Type B pancreatic cell (in vitro differentiated cells): Measurements from ENCODE around the gene CLEC3B. TPM values are rescaled to one million over a fixed set of nuclear protein-coding genes. Genes with fewer than 3 reads are reported as not detected.
"Not testable (repeated sequence)": the region's sequence is repeated elsewhere in the genome, so short reads cannot be mapped to it uniquely, and the experiment has no call there.

Experiments
- DNase-seq: peaks from one replicate; pipeline ENCODE4 v3.0.0; 2021; ENCODE audit warnings: mixed read lengths; ENCODE audit not compliant: unreplicated experiment; ENCODE audit errors: extremely low spot score
- H3K27ac Mint-ChIP-seq: 2 replicates; pipeline ENCODE4 v1.8.0; 2021; ENCODE audit warnings: mild to moderate bottlenecking, mixed read lengths
- H3K27me3 Mint-ChIP-seq: 2 replicates; pipeline ENCODE4 v1.8.0; 2021; ENCODE audit warnings: mixed read lengths
- H3K36me3 Mint-ChIP-seq: 2 replicates; pipeline ENCODE4 v1.8.0; 2021; ENCODE audit warnings: mixed read lengths
- H3K4me1 Mint-ChIP-seq: one replicate; pipeline ENCODE4 v1.8.0; 2021; ENCODE audit warnings: mixed read lengths; ENCODE audit not compliant: unreplicated experiment
- H3K4me3 Mint-ChIP-seq: 2 replicates; pipeline ENCODE4 v1.8.0; 2021; ENCODE audit warnings: mild to moderate bottlenecking, mixed read lengths
- H3K9me3 Mint-ChIP-seq: 2 replicates; pipeline ENCODE4 v1.8.0; 2021; ENCODE audit warnings: mixed read lengths
- total RNA-seq: library from RNA; stranded (reverse); gene quantifications from 2 replicates; pipeline ENCODE4 v1.2.1, GENCODE V29; 2021; ENCODE audit warnings: low replicate concordance
- TF ChIP-seq, protein P1 (sequence below): fragments of 200-600 bp; sonication (generic); conservative IDR thresholded peaks from 2 replicates; pipeline ENCODE4 v1.5.0; 2021; ENCODE audit warnings: antibody characterized with exemption, mild to moderate bottlenecking

The CLEC3B gene
- total RNA-seq, 1 donor from 2014 or later, result 1.2 TPM

DNA sequence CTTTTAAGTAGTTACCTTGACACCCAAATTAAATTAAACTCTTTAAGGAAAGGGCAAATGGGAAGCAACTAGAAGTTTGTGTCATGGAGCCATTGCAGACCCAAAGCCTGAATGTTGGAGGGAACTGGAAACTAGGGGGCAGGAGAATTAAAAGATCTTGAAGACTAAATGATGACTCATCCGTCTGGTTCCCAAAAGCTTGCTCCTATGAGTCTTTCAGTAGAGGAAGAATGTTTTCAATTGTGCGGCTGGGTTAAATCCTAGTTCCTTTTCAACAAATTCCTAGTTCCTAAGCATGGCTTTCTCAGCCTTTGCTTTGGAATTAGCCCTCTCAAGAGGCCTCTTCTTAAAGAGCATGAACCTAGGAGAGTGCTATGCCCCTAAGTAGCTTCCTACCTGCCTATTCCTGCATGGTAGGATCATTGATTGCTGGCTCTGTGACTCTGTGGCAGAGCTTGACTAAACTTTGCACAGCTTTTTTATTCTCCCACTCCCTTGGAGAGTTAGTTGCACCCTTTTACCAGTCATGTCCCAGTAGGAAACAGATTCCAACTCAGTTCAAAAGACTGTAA, 17.7 kb downstream of the CLEC3B start:
- no peak overlapping the region for H3K27ac Mint-ChIP-seq
- H3K4me3 Mint-ChIP-seq, result no peak overlapping the region
- H3K9me3 Mint-ChIP-seq, result no peaks in the 10 kb centered on the region
- TF ChIP-seq, protein P1, sequence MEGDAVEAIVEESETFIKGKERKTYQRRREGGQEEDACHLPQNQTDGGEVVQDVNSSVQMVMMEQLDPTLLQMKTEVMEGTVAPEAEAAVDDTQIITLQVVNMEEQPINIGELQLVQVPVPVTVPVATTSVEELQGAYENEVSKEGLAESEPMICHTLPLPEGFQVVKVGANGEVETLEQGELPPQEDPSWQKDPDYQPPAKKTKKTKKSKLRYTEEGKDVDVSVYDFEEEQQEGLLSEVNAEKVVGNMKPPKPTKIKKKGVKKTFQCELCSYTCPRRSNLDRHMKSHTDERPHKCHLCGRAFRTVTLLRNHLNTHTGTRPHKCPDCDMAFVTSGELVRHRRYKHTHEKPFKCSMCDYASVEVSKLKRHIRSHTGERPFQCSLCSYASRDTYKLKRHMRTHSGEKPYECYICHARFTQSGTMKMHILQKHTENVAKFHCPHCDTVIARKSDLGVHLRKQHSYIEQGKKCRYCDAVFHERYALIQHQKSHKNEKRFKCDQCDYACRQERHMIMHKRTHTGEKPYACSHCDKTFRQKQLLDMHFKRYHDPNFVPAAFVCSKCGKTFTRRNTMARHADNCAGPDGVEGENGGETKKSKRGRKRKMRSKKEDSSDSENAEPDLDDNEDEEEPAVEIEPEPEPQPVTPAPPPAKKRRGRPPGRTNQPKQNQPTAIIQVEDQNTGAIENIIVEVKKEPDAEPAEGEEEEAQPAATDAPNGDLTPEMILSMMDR, result no peak
- no peaks in the 10 kb centered on the region for H3K36me3 Mint-ChIP-seq
- H3K27me3 Mint-ChIP-seq, result peaks cover 8% of the 10 kb centered on the region
- H3K4me1 Mint-ChIP-seq, result no peaks in the 10 kb centered on the region
- DNase-seq, result no peak

DNA sequence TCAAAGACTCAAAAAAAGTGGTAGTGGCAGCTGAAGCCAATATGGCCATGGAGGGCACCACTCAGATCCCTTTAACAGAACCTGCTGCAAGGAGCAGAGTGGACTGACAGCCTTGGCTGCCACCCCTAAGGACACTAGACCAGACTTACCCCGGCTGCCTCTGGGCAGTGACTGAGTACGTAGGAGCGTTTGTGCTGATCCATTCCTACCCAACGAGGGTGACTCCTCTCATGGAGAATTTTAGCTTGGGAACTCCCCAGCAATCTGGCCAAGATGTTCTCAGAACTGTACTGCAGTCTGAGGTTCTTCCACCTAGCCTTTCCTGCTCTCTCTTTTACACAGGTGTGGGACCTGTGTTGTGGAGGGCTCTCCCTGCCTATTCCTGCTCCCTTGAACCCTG, 22.1 kb downstream of the CLEC3B start:
- TF ChIP-seq, protein P1, result no peak
- peaks cover 18% of the 10 kb centered on the region for H3K27me3 Mint-ChIP-seq

DNA sequence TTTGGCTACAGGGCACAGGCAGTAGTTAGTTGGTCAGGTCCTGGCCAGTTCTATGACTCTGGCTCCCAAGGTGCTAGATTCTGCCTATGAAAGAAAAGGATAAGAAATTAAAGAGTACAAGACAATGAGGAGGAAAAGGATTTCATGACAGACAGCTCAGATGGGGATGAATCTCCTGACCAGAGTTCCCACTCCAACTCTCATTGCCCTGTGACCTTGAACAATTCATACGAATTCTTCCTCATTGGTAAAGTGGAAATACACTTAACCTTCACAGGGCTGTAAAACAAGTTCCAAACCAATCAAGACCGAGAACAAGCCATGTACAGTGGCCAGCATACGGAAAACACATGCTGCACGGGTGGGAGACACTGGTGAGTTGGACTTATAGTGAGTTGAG, 23.7 kb downstream of the CLEC3B start:
- TF ChIP-seq, protein P1, result no peak
- DNase-seq, result no peak
- Mint-ChIP-seq H3K4me1 (no peaks in the 10 kb centered on the region), H3K27ac (no peak overlapping the region), H3K4me3 (no peak overlapping the region), H3K36me3 (no peaks in the 10 kb centered on the region), H3K27me3 (peaks cover 18% of the 10 kb centered on the region), H3K9me3 (no peaks in the 10 kb centered on the region)

More for the DNA sequence above, 22.1 kb downstream of the CLEC3B start:
- H3K27ac Mint-ChIP-seq, result no peak overlapping the region
- no peak overlapping the region for H3K4me3 Mint-ChIP-seq
- no peak for DNase-seq
- H3K4me1 Mint-ChIP-seq, result no peaks in the 10 kb centered on the region
- H3K36me3 Mint-ChIP-seq, result no peaks in the 10 kb centered on the region
- H3K9me3 Mint-ChIP-seq, result no peaks in the 10 kb centered on the region

DNA sequence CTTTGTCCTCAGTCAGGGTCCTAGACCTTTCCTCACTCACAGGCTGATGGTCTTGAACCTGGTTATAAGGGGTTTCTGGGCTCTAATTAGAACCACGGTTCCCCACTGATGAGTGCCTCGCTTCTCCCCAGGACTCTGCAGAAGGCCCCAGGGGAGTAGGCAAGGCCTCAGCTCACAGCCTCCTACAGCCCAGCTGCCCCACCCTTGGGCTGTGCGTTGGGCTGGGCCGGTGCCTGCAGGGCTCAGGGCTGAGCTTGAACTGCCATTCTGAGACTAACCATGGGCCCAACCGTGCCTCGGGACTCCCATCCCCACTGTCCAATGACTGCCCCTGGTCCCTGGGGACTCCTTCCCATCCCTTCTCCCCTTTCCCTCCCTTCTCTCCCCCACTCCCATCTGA, 25.6 kb downstream of the CLEC3B start:
- Mint-ChIP-seq H3K27ac (no peak overlapping the region), H3K4me1 (peaks cover under 1% of the 10 kb centered on the region), H3K9me3 (no peaks in the 10 kb centered on the region), H3K4me3 (no peak overlapping the region), H3K36me3 (no peaks in the 10 kb centered on the region), H3K27me3 (peaks cover 18% of the 10 kb centered on the region)
- DNase-seq, result no peak
- TF ChIP-seq, protein P1, result no peak

DNA sequence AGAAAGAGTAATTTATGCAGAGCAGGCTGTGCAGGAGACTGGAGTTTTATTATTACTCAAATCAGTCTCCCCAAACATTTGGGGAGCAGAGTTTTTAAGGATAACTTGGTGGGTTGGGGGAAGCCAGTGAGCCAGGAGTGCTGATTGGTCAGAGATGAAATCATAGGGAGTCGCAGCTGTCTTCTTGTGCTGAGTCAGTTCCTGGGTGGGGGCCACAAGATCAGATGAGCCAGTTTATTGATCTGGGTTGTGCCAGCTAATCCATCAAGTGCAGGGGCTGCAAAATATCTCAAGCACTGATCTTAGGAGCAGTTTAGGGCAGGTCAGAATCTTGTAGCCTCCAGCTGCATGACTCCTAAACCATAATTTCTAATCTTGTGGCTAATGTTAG, 27.7 kb downstream of the CLEC3B start:
- H3K36me3 Mint-ChIP-seq, H3K4me3 Mint-ChIP-seq, DNase-seq, H3K4me1 Mint-ChIP-seq, H3K9me3 Mint-ChIP-seq, H3K27ac Mint-ChIP-seq: not testable (repeated sequence)
- H3K27me3 Mint-ChIP-seq, result peaks cover 14% of the 10 kb centered on the region

DNA sequence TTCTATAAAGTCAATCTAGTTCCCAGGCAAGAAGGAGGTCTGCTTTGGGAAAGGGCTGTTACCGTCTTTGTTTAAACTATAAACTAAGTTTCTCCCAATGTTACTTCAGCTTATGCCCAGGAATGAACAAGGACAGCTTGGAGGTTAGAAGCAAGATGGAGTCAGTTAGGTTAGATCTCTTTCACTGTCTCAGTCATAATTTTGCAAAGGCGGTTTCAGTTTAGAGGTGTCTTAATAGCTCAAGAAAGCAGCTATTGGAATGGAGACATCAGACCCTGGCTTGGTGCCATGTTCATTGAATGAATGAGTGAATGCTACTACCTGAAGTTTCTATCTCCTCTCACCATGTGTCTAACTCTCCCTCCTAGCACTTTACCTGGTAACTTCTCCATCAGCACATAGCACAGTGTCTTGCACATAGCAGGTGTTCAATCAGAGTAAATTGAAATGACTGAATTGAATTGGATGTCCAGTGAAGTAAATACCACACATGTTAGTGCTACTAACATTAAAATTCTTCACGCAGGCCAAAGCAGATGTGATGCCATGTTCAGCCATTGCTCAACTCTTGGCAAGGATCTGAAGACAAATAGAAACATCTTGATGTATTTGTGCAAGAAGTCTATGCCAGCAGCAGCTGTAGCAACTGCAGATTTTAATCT, 28.2 kb downstream of the CLEC3B start:
- no peak for DNase-seq
- H3K9me3 Mint-ChIP-seq, result no peaks in the 10 kb centered on the region
- peaks cover 11% of the 10 kb centered on the region for H3K27me3 Mint-ChIP-seq
- TF ChIP-seq, protein P1, result no peak
- no peak overlapping the region for H3K4me3 Mint-ChIP-seq
- no peaks in the 10 kb centered on the region for H3K36me3 Mint-ChIP-seq
- no peak overlapping the region for H3K27ac Mint-ChIP-seq
- peaks cover 5% of the 10 kb centered on the region for H3K4me1 Mint-ChIP-seq
